ENCODE results near the gene AVEN.

The AVEN gene

GRCh38 chr15:33982516-33982915 lies 56.5 kb downstream of the AVEN start:
- no peak for DNase-seq

- no peak for DNase-seq
Observed at GRCh38 chr15:33980159-33980558, 58.8 kb downstream of the AVEN start.

GRCh38 chr15:33975022-33975565 lies 63.9 kb downstream of the AVEN start:
- DNase-seq = no peak

- no peak for DNase-seq
Observed at GRCh38 chr15:33971811-33972210, 67.2 kb downstream of the AVEN start.

- no peak for DNase-seq
Observed at GRCh38 chr15:33968821-33969220, 70.2 kb downstream of the AVEN start.

GRCh38 chr15:33968224-33968623 lies 70.8 kb downstream of the AVEN start, which contains the start of gene CHRM5:
Gene CHRM5, plus strand, starts transcription at chr15:33968497. Its CDS starts 94,221 bp downstream, at chr15:34062718.
- DNase-seq = no peak

- no peak for DNase-seq
Observed at GRCh38 chr15:33964665-33965040, 74.4 kb downstream of the AVEN start.

- DNase-seq = no peak
Observed at GRCh38 chr15:33963831-33964664, 75.0 kb downstream of the AVEN start.

- DNase-seq = no peak
Observed at GRCh38 chr15:33960549-33960935, 78.5 kb downstream of the AVEN start.

GRCh38 chr15:33959844-33960548 lies 79.0 kb downstream of the AVEN start:
- no peak for DNase-seq

- DNase-seq = no peak
Observed at GRCh38 chr15:33956397-33956796, 82.6 kb downstream of the AVEN start.

GRCh38 chr15:33955945-33956344 lies 83.1 kb downstream of the AVEN start:
- DNase-seq = no peak

GRCh38 chr15:33946152-33946551 lies 92.9 kb downstream of the AVEN start:
- no peak for DNase-seq

GRCh38 chr15:33941279-33942063 lies 97.5 kb downstream of the AVEN start:
- DNase-seq = no peak

GRCh38 chr15:33934921-33935320 lies 104.1 kb downstream of the AVEN start:
- no peak for DNase-seq

GRCh38 chr15:33934396-33934795 lies 104.6 kb downstream of the AVEN start:
- DNase-seq = no peak

- DNase-seq = no peak
Observed at GRCh38 chr15:33932734-33933133, 106.3 kb downstream of the AVEN start.

GRCh38 chr15:33926260-33926659 lies 112.7 kb downstream of the AVEN start:
- DNase-seq = no peak

GRCh38 chr15:33923446-33923845 lies 115.6 kb downstream of the AVEN start:
- DNase-seq = no peak

GRCh38 chr15:33915571-33916407 lies 123.2 kb downstream of the AVEN start:
- no peak for DNase-seq

- DNase-seq = no peak
Observed at GRCh38 chr15:33913459-33913858, 125.5 kb downstream of the AVEN start.

- no peak for DNase-seq
Observed at GRCh38 chr15:33912326-33912725, 126.7 kb downstream of the AVEN start.
